Activated CD8-positive, alpha-beta memory T cell treated with anti-CD3 and anti-CD28 coated beads, Interleukin-2, amount 50 U/mL, for 4 hours (primary cell): ENCODE measurements around the gene PTPRCAP.

Source experiments
- DNase-seq: peaks from one replicate; pipeline ENCODE4 v3.0.0-alpha.2; 2020

The PTPRCAP gene

DNA sequence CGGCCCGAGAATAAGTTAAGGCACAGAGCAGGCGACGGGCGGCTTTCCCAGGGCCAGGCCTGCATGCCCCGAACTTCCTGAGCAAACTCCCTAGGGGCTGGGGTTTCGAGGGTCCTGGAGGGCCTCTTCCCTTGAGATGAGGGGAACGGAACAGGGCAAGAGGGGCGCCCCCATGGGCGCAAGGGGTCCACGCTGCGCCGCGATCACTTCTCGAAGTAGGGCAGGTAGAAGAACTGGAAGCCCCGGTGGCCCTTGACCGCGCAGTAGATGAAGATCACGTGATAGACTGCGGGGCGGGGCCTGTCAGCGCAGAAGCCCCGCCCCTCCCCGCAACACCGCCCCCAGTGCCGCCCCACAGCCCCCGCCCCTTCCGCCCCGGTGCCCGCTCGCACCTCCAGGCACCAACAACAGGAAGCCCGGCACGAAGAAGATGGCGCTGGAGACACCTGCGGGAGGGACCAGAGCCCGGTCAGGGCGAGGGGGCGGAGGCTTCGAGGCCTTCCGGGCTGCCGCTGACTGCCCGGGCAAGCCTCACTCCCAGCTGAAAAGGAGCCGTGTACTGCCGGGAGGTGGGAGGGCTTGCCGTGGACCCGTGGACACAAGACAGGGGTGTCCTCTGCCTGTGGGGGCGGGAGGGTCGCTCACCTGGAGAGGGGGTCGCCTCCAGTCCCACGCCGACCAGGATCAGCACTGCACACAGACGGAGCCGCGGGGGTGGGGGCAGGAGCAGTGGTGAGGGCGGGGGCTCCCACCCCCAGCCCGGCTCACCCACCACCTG, 27.1 kb upstream of the PTPRCAP start:
- DNase-seq: peak; percentile 88

DNA sequence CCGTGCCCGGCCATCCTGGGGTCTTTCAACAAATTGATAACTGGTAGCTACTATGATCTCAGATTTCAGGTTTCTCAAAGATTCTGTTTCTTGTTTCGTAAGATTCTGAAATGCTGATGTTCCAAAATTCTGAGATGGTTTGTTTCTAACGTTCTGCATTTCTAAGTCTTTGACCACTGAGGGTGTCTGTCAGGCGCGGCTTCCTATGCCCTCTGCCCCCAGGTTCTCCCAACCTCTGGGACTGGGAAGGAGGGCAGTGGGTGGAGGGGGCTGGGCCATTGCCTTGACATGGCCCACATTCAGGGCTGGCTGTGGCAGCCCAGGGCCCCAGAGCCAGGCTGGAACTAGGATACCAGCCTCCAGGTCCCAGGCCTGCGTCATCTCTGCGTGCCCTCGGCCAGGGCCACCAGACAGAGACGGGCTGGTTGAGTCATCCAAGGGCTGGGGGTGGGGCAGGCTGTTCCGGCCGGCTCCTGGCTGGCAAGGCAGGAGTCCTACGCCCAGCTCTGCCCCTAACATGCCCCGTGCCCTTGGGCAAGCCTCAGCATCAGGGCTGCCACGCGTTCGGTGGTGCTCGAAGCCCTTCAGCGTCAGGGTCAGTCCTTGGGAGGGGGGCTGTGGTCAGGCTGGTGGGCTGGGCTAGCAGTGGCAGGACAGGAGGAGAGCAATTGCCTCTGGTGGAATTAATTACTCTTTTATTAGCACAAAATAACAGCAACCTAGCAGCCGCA, 26.4 kb upstream of the PTPRCAP start:
- no peak for DNase-seq

GRCh38 chr11:67463186-67463585, 25.7 kb upstream of the PTPRCAP start:
- DNase-seq: no peak

DNA sequence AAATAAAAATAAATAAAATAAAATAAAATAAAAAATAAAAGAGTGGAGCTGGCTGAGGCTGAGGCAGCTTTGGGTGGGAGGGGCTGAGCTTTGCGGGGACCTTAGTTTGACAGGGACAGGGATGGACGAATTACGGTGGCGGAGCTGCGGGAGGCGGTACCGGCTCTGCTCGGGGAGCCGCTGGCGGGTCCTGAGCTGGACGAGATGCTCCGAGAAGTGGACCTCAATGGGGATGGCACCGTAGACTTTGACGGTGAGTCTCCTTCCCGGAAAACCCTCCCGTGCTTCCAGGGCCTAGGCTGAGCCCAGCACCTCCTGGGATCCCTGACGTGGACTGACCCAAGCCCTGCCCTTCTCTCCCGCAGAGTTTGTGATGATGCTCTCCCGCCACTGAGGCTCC, 20.8 kb upstream of the PTPRCAP start:
- DNase-seq: no peak

- DNase-seq: no peak
Measured at GRCh38 chr11:67457453-67457852, 20.0 kb upstream of the PTPRCAP start.

- no peak for DNase-seq
Measured at GRCh38 chr11:67456068-67456705, 18.7 kb upstream of the PTPRCAP start.

- no peak for DNase-seq
Measured at GRCh38 chr11:67455054-67455453, 17.6 kb upstream of the PTPRCAP start, which contains the start of gene CABP4. TSS of gene CABP4 (plus strand) at chr11:67455354. CDS start at chr11:67455424, 70 bp downstream.

- DNase-seq: no peak
Measured at GRCh38 chr11:67453816-67454732, 16.6 kb upstream of the PTPRCAP start.

- no peak for DNase-seq
Measured at GRCh38 chr11:67452141-67452952, 14.9 kb upstream of the PTPRCAP start, which contains the start of gene GPR152. TSS of gene GPR152 (minus strand) at chr11:67452729. CDS start at chr11:67452724, 5 bp downstream.

- DNase-seq: no peak
Measured at GRCh38 chr11:67451658-67451976, 14.1 kb upstream of the PTPRCAP start.

DNA sequence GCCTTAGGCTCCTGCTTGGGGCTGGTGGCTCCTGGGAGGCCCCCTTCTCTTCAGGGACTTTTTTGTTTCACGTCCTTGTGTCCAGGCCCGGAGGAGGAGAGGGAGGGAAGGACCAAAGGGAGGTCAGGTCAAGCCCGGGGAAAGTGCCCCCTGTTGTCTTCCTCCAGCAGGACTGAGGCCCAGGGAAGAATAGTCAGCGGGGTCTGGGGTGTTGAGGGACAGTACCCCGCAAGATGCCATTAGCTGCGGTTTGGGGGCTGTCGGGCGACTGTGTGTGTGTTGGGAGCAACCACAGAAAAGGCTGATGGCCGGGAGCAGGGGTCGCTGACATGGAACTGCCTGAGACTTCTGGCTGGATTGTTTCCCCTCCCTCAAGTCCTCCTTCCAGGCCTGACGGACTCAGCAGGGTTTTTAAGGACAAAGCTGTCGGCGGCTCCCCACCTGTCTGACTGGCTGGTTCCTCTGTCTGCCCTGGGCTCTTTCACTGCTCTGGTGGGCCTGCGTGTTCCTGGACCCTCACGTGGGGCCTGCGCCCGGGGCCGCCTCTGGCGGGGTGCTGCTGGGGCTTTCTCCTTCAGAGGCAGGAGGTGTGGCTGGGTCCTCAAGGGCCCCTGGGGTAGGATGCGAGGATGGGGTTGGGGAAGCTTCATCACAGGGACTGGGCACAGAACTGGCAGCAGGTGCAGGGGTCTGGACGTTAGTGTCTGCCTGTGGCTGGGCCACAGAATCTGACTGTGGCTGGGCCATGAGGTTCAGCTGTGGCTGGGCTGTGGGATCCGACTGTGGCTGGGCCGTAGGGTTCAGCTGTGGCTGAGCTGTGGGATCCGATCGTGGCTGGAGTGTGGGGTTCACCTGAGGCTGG, 13.5 kb upstream of the PTPRCAP start:
- DNase-seq: no peak

- no peak for DNase-seq
Measured at GRCh38 chr11:67449116-67449844, 11.8 kb upstream of the PTPRCAP start.

GRCh38 chr11:67448220-67448609, 10.7 kb upstream of the PTPRCAP start:
- no peak for DNase-seq

GRCh38 chr11:67445515-67445914, 8.0 kb upstream of the PTPRCAP start:
- no peak for DNase-seq

DNA sequence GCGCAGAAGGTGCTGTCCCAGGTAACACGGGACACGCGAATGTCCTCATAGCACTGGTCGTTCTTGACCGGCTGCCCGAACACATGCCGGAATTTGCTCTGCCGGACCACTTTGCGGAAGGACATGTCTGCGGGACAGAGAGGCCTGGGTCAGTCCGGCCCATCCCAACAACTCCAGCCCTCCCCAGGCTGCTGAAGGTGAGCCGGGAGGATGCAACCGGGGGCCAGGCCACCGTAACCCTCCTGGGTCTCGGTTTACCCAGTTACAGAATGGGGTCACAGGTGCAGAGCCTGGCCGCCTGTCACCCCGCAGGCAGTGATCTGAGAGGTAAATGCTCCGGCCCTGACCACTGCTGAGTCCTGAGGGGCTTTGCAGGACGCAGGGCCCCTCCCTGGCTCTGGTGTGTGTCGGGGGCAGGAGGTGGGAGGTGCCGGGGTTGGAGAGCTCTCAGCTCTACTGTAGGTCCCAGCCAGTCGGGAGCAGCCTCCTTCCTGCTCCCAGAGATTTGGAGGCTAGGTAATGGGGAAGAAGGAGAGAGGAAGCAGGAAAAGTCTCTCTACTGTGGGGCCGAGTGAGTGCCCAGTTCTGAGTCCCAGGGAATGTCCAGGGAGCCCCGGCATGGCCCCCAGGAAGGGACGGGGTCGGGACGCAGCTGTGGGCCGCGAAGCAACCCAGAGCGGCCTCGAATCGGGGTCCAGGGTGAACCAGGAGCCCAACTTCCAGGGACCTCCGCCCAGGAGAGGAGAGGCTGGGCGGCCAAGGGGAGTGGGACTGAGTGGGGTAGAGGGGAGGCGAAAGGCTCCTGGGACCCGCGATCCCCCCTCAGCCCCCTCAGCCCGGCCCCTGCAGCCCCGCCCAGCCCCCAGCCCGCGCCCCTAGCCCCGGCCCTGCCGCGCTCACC, 5.3 kb upstream of the PTPRCAP start:
- no peak for DNase-seq

- no peak for DNase-seq
Measured at GRCh38 chr11:67441731-67442351, 4.4 kb upstream of the PTPRCAP start.

DNA sequence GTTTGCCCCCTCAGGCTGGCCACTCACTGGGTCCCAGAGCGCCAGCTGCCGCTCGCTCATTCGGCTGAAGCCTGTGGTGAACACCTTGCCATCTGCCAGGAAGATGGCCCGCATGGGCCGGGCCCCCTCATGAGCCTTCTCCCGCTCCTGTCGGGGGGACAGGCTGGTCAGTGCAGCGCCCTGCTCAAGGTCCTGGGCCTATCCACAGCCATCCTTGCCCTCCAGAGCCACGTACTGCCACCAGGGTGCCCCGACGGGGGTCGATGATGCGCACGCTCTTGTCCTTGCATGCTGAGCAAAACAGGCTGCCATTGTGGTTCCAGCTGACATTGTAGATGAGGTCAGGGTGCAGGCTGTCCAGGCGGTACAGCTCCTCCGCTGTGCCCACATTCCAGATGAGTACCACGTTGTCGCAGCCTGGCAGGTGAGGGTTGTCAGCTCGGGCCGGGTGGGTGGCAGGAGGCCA, 3.6 kb upstream of the PTPRCAP start:
- no peak for DNase-seq
